Erythroblast (primary cell): Measurements from ENCODE around the gene DHX9.

Experiments
- DNase-seq, 2 experiments: peaks; one replicate each; lab custom pipeline; 2025; lab: John Stamatoyannopoulos, UW
- GATA1 ChIP-seq: IDR thresholded peaks from 2 replicates; pipeline ENCODE4 v1.6.1; 2011; ENCODE audit warnings: low read depth, mild to moderate bottlenecking, control low read depth, low read length, moderate library complexity
- POLR2A ChIP-seq: IDR thresholded peaks from 2 replicates; pipeline ENCODE4 v1.6.1; 2011; ENCODE audit warnings: mild to moderate bottlenecking, low read length

DHX9 gene

DNA sequence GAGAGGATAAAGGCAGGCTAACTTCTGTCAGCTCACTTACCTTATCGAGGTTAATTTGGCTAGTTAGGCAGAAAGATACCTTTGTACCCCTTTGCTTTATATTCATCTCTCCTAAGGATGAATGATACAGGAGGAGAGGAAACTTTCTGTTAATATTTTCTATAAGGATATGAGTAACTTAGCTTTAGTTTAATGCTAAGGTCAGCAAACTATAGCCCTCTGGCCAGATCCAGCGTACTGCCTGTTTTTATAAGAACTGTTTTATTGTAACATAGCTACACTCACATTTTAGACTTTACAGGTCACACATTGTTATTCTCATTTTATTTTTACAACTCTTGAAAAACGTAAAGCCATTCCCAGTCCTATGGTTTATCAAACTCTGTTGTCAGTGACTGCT, 18.1 kb downstream of the DHX9 start:
- no peak for TF ChIP-seq POLR2A
- TF ChIP-seq GATA1: no peak

DNA sequence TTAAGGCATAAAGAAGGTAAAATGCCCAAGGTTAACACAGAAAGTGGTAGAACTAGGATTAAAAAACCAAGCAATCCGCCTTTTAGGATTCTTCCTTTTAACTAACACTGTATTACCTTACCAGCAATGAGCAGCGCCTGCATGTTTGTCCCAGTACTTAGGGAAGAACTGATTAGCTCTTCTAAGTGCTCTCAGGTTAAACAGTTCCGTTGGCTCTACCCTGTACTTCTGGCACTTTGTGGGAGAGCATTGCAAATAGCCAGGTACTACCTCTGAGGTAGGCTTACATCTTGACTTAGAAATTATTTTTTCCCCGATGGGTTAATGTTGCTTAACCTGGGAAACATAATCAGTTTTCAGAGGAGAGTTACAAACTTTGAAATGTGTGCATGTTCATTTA, 21.5 kb downstream of the DHX9 start:
- no peak for DNase-seq
- TF ChIP-seq GATA1 (no peak), POLR2A (no peak)

More for the DNA sequence above, 18.1 kb downstream of the DHX9 start:
- DNase-seq: no peak

GRCh38 chr1:182861994-182862393, 22.8 kb downstream of the DHX9 start:
- no peak for DNase-seq
- TF ChIP-seq POLR2A (no peak), GATA1 (no peak)

- TF ChIP-seq GATA1 (no peak), POLR2A (no peak)
- no peak for DNase-seq
Measured at GRCh38 chr1:182862827-182863226, 23.7 kb downstream of the DHX9 start.

DNA sequence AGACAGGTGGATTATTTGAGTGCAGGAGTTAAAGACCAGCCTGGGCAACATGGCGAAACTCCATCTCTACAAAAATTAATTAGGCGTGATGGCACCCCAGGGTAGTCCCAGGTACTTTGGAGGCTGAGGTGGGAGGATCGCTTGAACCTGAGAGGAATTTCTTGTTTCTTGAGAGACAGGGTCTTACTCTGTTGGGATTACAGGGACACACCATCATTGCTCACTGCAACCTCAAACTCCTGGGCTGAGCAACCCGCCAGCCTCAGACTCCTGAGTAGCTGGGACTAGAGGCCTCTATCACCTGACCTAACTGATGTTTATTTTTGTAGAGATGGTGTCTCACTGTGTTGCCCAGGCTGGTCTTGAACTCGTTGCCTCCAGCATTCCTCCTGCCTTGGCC, 24.8 kb downstream of the DHX9 start:
- TF ChIP-seq POLR2A: no peak
- no peak for TF ChIP-seq GATA1
- DNase-seq: no peak

GRCh38 chr1:182867861-182868260, 28.7 kb downstream of the DHX9 start:
- DNase-seq: no peak
- TF ChIP-seq GATA1 (no peak), POLR2A (no peak)

GRCh38 chr1:182869241-182869666, 30.1 kb downstream of the DHX9 start:
- TF ChIP-seq GATA1 (no peak), POLR2A (no peak)
- DNase-seq: peak; percentile 20 to 41

DNA sequence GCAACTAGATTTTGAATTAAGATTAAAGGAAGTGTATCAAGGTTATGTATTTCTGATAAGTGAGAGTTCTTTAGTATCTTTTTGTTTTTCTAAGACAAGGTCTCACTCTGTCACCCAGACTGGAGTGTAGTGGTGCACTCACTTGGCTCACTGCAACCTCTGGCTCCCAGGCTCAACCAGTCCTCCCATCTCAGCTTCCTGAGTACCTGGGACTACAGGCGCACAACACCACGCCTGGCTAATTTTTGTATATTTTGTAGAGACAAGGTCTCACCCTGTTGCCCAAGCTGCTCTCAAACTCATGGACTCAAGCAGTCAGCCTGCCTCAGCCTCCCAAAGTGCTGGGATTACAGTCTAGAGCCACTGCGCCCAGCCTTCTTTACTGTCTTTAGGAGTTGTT, 33.7 kb downstream of the DHX9 start:
- DNase-seq: no peak
- TF ChIP-seq POLR2A: no peak
- no peak for TF ChIP-seq GATA1

DNA sequence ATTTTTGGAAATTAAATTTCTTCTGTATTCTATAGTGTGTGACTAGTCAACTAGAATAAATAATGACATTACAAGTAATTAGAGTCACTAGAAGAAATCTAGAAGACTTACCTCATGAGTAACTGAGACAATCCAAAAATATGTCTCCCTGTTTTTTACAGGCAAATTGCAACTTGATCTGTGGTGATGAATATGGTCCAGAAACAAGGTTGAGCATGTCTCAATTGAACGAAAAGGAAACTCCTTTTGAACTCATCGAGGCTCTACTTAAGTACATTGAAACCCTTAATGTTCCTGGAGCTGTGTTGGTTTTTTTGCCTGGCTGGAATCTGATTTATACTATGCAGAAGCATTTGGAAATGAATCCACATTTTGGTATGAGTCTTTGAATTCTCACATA, 36.7 kb downstream of the DHX9 start:
- no peak for TF ChIP-seq POLR2A
- no peak for TF ChIP-seq GATA1
- no peak for DNase-seq

DNA sequence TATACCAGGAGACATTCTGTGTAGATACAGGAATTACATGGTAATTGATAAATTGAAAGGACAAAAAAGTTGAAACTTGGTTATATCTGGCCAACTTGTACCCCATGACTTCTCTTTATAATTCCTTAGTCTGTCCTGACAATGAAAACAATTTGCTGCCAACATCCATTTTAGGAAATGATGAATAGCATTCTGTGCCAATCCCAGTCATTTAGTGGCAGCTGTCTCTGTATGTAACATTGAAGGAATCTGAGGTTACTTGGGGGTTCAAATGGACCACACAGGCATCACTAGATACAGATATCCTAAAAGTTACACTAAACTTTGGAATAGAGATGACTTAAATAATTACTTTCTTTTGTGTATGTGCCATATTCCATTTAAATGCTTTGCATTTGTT, 38.2 kb downstream of the DHX9 start:
- DNase-seq: no peak
- TF ChIP-seq POLR2A: no peak
- TF ChIP-seq GATA1: no peak

DNA sequence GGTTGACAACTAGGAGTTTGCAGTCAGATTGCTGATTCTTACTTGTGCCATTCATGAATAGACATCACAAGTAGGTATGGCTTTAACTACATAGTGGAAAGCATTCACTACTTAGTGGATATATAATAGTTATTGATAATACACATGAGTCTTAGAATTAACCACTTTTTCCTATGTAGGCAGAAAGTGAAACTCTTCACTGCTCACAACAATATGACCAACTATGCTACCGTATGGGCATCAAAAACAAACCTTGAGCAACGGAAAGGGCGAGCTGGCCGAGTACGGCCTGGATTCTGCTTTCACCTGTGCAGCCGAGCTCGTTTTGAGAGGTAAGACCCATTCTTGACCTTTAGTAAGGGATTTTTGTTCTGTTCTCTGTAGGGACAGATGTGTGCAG, 38.7 kb downstream of the DHX9 start:
- no peak for TF ChIP-seq POLR2A
- no peak for TF ChIP-seq GATA1
- DNase-seq: no peak

DNA sequence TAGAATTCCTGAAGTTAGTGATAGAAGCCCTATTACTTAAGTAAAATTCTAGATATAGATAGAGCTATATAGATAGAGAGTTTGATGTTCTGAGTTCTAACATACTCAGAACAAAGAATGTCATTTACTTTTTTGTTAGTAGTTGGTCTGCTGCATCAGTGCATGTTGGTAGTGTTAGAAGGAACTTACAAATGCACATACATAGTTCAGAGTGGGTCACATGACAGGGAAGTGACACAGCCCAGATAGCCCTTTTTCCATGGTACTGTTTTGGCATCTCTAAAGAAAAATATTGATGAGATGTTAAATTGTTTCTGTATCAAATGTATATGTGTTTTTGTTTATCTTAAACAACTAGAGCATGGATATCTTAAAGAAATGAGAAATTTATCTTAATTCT, 45.7 kb downstream of the DHX9 start:
- TF ChIP-seq POLR2A (no peak), GATA1 (no peak)
- DNase-seq: no peak

- TF ChIP-seq POLR2A: no peak
- DNase-seq: no peak
Measured at GRCh38 chr1:182885591-182885990, 46.4 kb downstream of the DHX9 start.

- no peak for TF ChIP-seq POLR2A
- no peak for DNase-seq
Measured at GRCh38 chr1:182886985-182887384, 47.8 kb downstream of the DHX9 start.

GRCh38 chr1:182888736-182889531, 49.8 kb downstream of the DHX9 start:
- TF ChIP-seq POLR2A: no peak
- no peak for TF ChIP-seq GATA1
- DNase-seq: peak in 1 of 2 experiments; percentile 7

GRCh38 chr1:182889997-182890396, 50.9 kb downstream of the DHX9 start:
- peak in 1 of 2 experiments; percentile 8 for DNase-seq
- TF ChIP-seq GATA1 (no peak), POLR2A (no peak)
